IMR-90 (cell line): ENCODE measurements around the gene ZC3H12D. TPM values are rescaled to one million over a fixed set of nuclear protein-coding genes. Genes with fewer than 3 reads are reported as not detected.

Experiments used
- ATAC-seq: fragments of 200-7000 bp; cut with Tn5 transposase; 2 replicates; pipeline ENCODE4 v1.9.1; 2020; ENCODE audit warnings: low read depth, mild to moderate bottlenecking, moderate library complexity
- BruUV-seq: library from RNA; stranded (reverse); fragments of 400-500 nt; replicated peaks from 2 replicates; lab custom pipeline; 2021; lab: Mats Ljungman, UMichigan
- CTCF ChIA-PET: fragments of 300-600 bp; formaldehyde crosslinking; extraction: SDS; loops from one replicate; lab custom pipeline; 2021; ENCODE audit warnings: antibody characterized with exemption; lab: Yijun Ruan, JAX
- POLR2A ChIA-PET: fragments of 300-600 bp; sonication (Branson Sonifier 250); formaldehyde crosslinking; loops from one replicate; lab custom pipeline; 2022; ENCODE audit warnings: antibody characterized with exemption; ENCODE audit not compliant: unreplicated experiment; lab: Charles Lee
- DNase-seq: peaks from one replicate; pipeline ENCODE4 v3.0.0; 2013
- H2AFZ ChIP-seq: replicated peaks from 2 replicates; pipeline ENCODE3; 2013; ENCODE audit warnings: low read length, mild to moderate bottlenecking; ENCODE audit not compliant: poor library complexity
- H2AK5ac ChIP-seq: 2 replicates; pipeline ENCODE4 v1.6.1; 2013; ENCODE audit warnings: low read depth, low read length, inconsistent platforms
- H2AK9ac ChIP-seq: replicated peaks from 2 replicates; pipeline ENCODE3; 2013; ENCODE audit warnings: mild to moderate bottlenecking, low read depth, low read length, moderate library complexity; ENCODE audit not compliant: poor library complexity
- H2BK120ac ChIP-seq: 2 replicates; pipeline ENCODE4 v1.6.1; 2013; ENCODE audit warnings: low read depth, low read length, inconsistent platforms
- H2BK15ac ChIP-seq: 3 replicates; pipeline ENCODE4 v1.6.1; 2013; ENCODE audit warnings: low read depth, low read length, inconsistent platforms
- H2BK20ac ChIP-seq: 2 replicates; pipeline ENCODE4 v1.6.1; 2013; ENCODE audit warnings: low read depth, mild to moderate bottlenecking, inconsistent platforms, low read length, moderate library complexity
- H2BK5ac ChIP-seq: 2 replicates; pipeline ENCODE4 v1.6.1; 2013; ENCODE audit warnings: mild to moderate bottlenecking, low read depth, low read length, inconsistent platforms; ENCODE audit not compliant: poor library complexity, severe bottlenecking
- H3K14ac ChIP-seq: replicated peaks from 2 replicates; pipeline ENCODE4 v1.6.1; 2013; ENCODE audit warnings: low read depth, low read length, inconsistent platforms
- H3K18ac ChIP-seq: 2 replicates; pipeline ENCODE4 v1.6.1; 2013; ENCODE audit warnings: low read depth, low read length, control low read depth
- H3K23ac ChIP-seq: 2 replicates; pipeline ENCODE4 v1.6.1; 2013; ENCODE audit warnings: low read depth, low read length, inconsistent platforms
- H3K27ac ChIP-seq: 2 replicates; pipeline ENCODE4 v1.5.1; 2013; ENCODE audit warnings: mild to moderate bottlenecking, control low read depth, low read length; ENCODE audit not compliant: insufficient read depth
- H3K27me3 ChIP-seq: 2 replicates; pipeline ENCODE4 v1.6.1; 2013; ENCODE audit warnings: low read length; ENCODE audit not compliant: control insufficient read depth, insufficient read depth
- H3K36me3 ChIP-seq: 2 replicates; pipeline ENCODE4 v1.6.1; 2013; ENCODE audit warnings: low read length, mixed read lengths; ENCODE audit not compliant: control insufficient read depth, insufficient read depth
- H3K4ac ChIP-seq: 2 replicates; pipeline ENCODE4 v1.6.1; 2013; ENCODE audit warnings: low read depth, low read length, inconsistent platforms
- H3K4me1 ChIP-seq: 2 replicates; pipeline ENCODE4 v1.6.1; 2013; ENCODE audit warnings: low read length, mixed read lengths; ENCODE audit not compliant: control insufficient read depth, insufficient read depth
- H3K4me2 ChIP-seq: 2 replicates; pipeline ENCODE4 v1.6.1; 2013; ENCODE audit warnings: low read depth, mild to moderate bottlenecking, control low read depth, low read length, moderate library complexity
- H3K4me3 ChIP-seq: 2 replicates; pipeline ENCODE4 v1.5.1; 2013; ENCODE audit warnings: low read depth, mild to moderate bottlenecking, control low read depth, low read length, moderate library complexity; ENCODE audit not compliant: insufficient read depth
- H3K56ac ChIP-seq: 2 replicates; pipeline ENCODE4 v1.6.1; 2013; ENCODE audit warnings: low read length, inconsistent platforms; ENCODE audit not compliant: insufficient read depth; ENCODE audit errors: extremely low read depth
- H3K79me1 ChIP-seq, 2 experiments: 2 replicates each; pipeline ENCODE4 v1.6.1; 2013; ENCODE audit warnings: low read length in 2 of 2, inconsistent platforms in 1 of 2, low read depth in 1 of 2
- H3K9ac ChIP-seq: 2 replicates; pipeline ENCODE4 v1.6.1; 2013; ENCODE audit warnings: low read depth, low read length, control low read depth
- H3K9me1 ChIP-seq: 2 replicates; pipeline ENCODE4 v1.6.1; 2013; ENCODE audit warnings: low read length, inconsistent platforms; ENCODE audit not compliant: insufficient read depth
- H3K9me3 ChIP-seq: 2 replicates; pipeline ENCODE4 v1.6.1; 2013; ENCODE audit warnings: low read length; ENCODE audit not compliant: control insufficient read depth, insufficient read depth
- H4K20me1 ChIP-seq: 2 replicates; pipeline ENCODE4 v1.6.1; 2013; ENCODE audit warnings: low read length, inconsistent platforms; ENCODE audit not compliant: insufficient read depth
- H4K5ac ChIP-seq: 2 replicates; pipeline ENCODE4 v1.6.1; 2013; ENCODE audit warnings: mild to moderate bottlenecking, low read depth, low read length, control low read depth
- H4K8ac ChIP-seq, 2 experiments: 2 replicates each; pipeline ENCODE4 v1.6.1; 2013; ENCODE audit warnings: low read depth in 2 of 2, low read length in 2 of 2, control low read depth in 1 of 2, inconsistent platforms in 1 of 2
- H4K91ac ChIP-seq: 2 replicates; pipeline ENCODE4 v1.6.1; 2013; ENCODE audit warnings: low read depth, low read length, inconsistent platforms; ENCODE audit not compliant: insufficient read depth
- SMC3 ChIP-seq: fragments of 150-350 bp; IDR thresholded peaks from 2 replicates; pipeline ENCODE4 v1.6.1; 2016; ENCODE audit warnings: low read depth, mild to moderate bottlenecking, antibody characterized with exemption, low read length, moderate library complexity
- WGBS, 2 experiments: methylation state at CpG; one replicate each; pipeline versions ENCODE4 v1.1.5 to v1.1.7; 2013; ENCODE audit warnings: missing lambda C conversion rate in 2 of 2; ENCODE audit not compliant: insufficient read length in 1 of 2; ENCODE audit errors: extremely low coverage in 2 of 2; 5-methylcytosine and 5-hydroxymethylcytosine counted together
- dilution Hi-C: fragments of 300-500 bp; cut with HindIII; formaldehyde crosslinking; loops from one replicate; pipeline ENCODE4 v1.14.3; 2018; ENCODE audit warnings: low sequenced_read_pairs; ENCODE audit not compliant: unreplicated experiment
- in situ Hi-C: fragments of 300-500 bp; cut with MboI; formaldehyde crosslinking; loops from 3 replicates; pipeline ENCODE4 v1.14.3; 2019; ENCODE audit warnings: low sequenced_read_pairs, inconsistent platforms, mixed read lengths
- intact Hi-C: fragments of 100-400 bp; cut with micrococcal nuclease; formaldehyde crosslinking; loops from 2 replicates; pipeline ENCODE4 v1.10.0; 2022
- polyA plus RNA-seq, 3 experiments: library from polyadenylated mRNA; depleted of rRNA; stranded (reverse); fragments of >200 nt; gene quantifications; 2 replicates each; pipeline ENCODE4 v1.2.3, GENCODE V29; 2012; ENCODE audit warnings: low replicate concordance in 1 of 3
- total RNA-seq: library from RNA; depleted of rRNA; stranded (reverse); fragments of >200 nt; gene quantifications from 2 replicates; pipeline ENCODE4 v1.2.3, GENCODE V29; 2012

The ZC3H12D gene
- total and polyA plus RNA-seq, 2 of the 4 experiments (the other 2 are of a cell fraction): under 0.01 to 0.12 TPM

DNA sequence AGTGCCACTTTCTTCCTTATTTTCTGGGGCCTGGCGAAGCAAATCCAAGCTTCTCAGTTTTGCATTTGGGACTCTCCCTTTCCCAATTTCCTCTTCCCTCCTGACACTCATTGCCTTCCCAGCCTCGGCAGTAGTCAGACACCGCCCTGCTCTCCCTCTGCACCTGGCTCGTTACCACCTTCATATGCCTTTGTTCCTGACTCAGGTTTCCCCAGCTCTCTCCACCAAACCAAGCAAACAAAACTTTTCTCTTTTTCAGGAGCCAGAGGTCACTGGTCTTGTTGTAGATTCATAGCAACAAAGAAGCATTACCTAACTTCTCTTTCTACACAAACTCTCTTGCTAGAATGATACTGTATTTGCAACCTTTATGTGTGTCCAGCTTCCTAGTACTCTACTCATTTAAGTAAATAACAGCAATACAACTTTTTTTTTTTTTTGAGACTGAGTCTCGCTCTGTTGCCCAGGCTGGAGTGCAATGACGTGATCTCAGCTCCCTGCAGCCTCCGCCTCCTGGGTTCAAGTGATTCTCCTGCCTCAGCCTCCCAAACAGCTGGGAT lies 9.0 kb upstream of the ZC3H12D start:
- CTCF ChIA-PET: no interaction called here
- ATAC-seq (no peak), DNase-seq (no peak)
- H3K4me3 ChIP-seq: no peak overlapping the region
- intact Hi-C loops (no loop called here), dilution Hi-C loops (no loop called here), in situ Hi-C loops (no loop called here)
- H3K4ac ChIP-seq: no peak overlapping the region
- H3K9me3 ChIP-seq: no peaks in the 10 kb centered on the region
- H3K27me3 ChIP-seq: no peaks in the 10 kb centered on the region
- H2BK20ac ChIP-seq: no peak overlapping the region
- no peak overlapping the region for H3K14ac ChIP-seq
- H2AFZ ChIP-seq: no peak overlapping the region
- no peak overlapping the region for H3K18ac ChIP-seq
- no peak overlapping the region for H3K27ac ChIP-seq
- no peaks in the 10 kb centered on the region; the same call in 1 of the 2 replicates for H3K9me1 ChIP-seq
- H3K36me3 ChIP-seq: no peaks in the 10 kb centered on the region
- no peaks in the 10 kb centered on the region for H3K79me1 ChIP-seq
- no peak overlapping the region for H2BK120ac ChIP-seq
- H3K9ac ChIP-seq: no peak overlapping the region
- no TSS peak for BruUV-seq
- no peak overlapping the region for H3K56ac ChIP-seq
- H4K5ac ChIP-seq: no peak overlapping the region
- H2AK5ac ChIP-seq: no peak overlapping the region
- no peak overlapping the region for H2AK9ac ChIP-seq
- no peaks in the 10 kb centered on the region for H4K20me1 ChIP-seq
- POLR2A ChIA-PET: no interaction called here
- H3K4me1 ChIP-seq: no peaks in the 10 kb centered on the region
- 81% methylated on average over 4 of the region's 7 CpGs; no CpG with 5 or more reads in 1 of the 2 experiments for WGBS, 2 experiments
- TF ChIP-seq SMC3: no peak
- no peak overlapping the region for H4K8ac ChIP-seq
- no peak overlapping the region for H2BK15ac ChIP-seq
- no peak overlapping the region for H4K91ac ChIP-seq
- no peak overlapping the region for H3K23ac ChIP-seq
- no peak overlapping the region for H3K4me2 ChIP-seq
- H2BK5ac ChIP-seq: no peak overlapping the region
